ENCODE data around the gene SCAPER.

GRCh38 chr15:76503121-76503520 lies 402.0 kb downstream of the SCAPER start:
- TF ChIP-seq POLR2AphosphoS5 (IDR thresholded peaks at IDR 0.05) = no peak
- TF ChIP-seq, protein P1, sequence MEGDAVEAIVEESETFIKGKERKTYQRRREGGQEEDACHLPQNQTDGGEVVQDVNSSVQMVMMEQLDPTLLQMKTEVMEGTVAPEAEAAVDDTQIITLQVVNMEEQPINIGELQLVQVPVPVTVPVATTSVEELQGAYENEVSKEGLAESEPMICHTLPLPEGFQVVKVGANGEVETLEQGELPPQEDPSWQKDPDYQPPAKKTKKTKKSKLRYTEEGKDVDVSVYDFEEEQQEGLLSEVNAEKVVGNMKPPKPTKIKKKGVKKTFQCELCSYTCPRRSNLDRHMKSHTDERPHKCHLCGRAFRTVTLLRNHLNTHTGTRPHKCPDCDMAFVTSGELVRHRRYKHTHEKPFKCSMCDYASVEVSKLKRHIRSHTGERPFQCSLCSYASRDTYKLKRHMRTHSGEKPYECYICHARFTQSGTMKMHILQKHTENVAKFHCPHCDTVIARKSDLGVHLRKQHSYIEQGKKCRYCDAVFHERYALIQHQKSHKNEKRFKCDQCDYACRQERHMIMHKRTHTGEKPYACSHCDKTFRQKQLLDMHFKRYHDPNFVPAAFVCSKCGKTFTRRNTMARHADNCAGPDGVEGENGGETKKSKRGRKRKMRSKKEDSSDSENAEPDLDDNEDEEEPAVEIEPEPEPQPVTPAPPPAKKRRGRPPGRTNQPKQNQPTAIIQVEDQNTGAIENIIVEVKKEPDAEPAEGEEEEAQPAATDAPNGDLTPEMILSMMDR (IDR thresholded peaks at IDR 0.05) = no peak

Data from breast epithelium (tissue), 3 donors.